H1 (cell line): ENCODE results near the gene HOXD11.

ENCODE experiments used
- CTCF ChIP-seq, 3 experiments: IDR thresholded peaks; 1 replicate in 2 of 3; 2 replicates in 1 of 3; pipeline versions ENCODE4 v1.5.1 to v1.6.1; 2011; ENCODE audit warnings: low read length in 3 of 3, mild to moderate bottlenecking in 3 of 3, inconsistent platforms in 2 of 3, low read depth in 1 of 3, moderate library complexity in 1 of 3; ENCODE audit not compliant: insufficient read depth in 1 of 3; ENCODE audit errors: control extremely low read depth in 1 of 3
- POLR2A ChIP-seq, 2 experiments: IDR thresholded peaks; 1 replicate in 1 of 2; 2 replicates in 1 of 2; pipeline ENCODE4 v1.6.1; 2011; ENCODE audit warnings: low read depth in 2 of 2, low read length in 2 of 2, mild to moderate bottlenecking in 2 of 2; ENCODE audit errors: control extremely low read depth in 1 of 2
- POLR2AphosphoS5 ChIP-seq: IDR thresholded peaks from 2 replicates; pipeline ENCODE4 v1.6.1; 2011; ENCODE audit warnings: low read depth, low read length

DNA sequence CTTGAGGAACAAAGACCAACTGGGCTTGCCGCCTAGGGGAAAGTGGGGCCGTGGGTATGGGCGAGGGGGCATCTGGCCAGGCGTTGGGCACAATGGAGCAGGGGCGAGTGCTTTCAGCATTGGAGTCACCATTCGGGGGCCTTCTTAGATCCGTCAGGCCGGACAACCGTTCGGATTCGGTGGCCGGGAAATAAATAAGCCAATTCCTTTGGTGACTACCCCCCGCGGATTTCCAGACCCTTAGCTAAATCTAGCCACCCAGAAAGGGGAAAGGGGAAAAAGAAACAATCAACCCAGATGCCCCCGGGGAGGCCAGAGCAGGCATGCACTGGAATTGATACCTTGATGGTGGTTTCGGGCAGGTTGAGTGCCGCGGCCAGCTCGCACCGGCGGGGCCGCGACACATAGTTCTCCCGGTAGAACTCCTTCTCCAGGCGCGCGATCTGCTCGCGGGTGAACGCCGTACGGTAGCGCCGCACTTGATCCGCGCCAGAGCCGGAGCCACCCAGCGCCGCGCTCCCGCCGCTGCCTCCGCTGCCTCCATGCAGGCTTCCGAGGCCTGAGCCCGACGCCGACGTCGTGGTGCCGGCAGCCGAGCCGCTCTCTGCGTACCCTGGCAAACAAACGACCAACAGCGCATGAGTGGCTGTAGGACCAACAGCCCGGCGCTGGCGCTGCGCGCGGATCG, 25.1 kb upstream of the HOXD11 start:
- no peak for TF ChIP-seq CTCF (IDR thresholded peaks at IDR 0.05; ENCODE audit: control extremely low read depth in 1 of 3, insufficient read depth in 1 of 3, low read depth in 1 of 3, low read length in 3 of 3)
- no peak for TF ChIP-seq POLR2A (IDR thresholded peaks at IDR 0.05; ENCODE audit: control extremely low read depth in 1 of 2, low read depth in 2 of 2, low read length in 2 of 2)
- TF ChIP-seq POLR2AphosphoS5, result no peak
